ENCODE results near the gene PRICKLE1.

The PRICKLE1 gene

DNA sequence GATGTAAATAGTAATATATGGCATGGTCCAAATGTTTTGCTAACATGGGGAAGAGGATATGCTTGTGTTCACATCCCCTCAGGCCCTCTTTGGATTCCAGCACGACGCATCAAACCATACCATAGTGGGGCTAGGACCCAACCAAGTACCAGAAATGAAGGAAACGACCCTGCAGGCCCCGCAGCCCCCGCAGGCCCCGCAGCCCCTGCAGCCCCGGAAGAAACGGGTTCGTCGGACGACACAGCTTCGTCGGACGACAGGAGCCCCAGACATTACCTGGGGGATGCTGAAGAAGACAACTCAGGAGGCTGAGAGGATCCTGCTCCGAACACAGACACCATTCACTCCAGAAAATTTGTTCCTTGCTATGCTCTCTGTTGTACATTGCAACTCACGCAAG, 143.7 kb downstream of the PRICKLE1 start:
- no peak for DNase-seq

DNA sequence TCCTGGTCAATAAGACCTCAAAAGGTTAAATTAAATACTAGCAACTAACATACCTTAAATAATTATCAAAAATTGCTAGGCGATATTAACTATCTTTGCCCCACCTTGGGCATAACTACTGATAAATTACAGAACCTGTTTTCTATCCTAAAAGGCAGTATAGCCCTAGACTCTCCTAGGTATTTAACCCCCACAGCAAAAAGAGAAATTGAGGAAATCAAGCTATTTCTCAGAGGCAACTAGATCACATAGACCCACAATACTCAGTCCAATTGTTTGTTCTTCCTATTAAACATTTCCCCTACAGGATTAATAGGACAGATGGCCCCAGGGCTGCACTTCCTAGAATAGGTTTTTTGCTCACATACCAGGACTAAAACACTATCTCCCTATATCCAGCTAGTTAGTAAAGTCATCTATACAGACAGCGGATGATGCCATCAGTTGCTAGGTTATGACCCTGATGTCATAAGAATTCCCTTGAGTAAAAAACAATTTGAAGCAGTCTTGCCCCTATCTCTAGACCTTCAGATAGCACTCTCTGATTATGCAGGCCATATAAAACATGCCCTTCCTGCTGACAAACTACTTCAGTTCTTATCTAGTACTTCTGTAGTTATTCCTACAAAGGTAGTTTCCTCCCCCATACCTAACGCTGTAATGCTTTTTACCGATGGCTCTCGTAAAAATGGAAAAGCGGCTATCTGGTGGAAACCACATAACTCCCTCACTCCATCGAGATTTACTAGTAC, 145.2 kb downstream of the PRICKLE1 start:
- no peak for DNase-seq

DNA sequence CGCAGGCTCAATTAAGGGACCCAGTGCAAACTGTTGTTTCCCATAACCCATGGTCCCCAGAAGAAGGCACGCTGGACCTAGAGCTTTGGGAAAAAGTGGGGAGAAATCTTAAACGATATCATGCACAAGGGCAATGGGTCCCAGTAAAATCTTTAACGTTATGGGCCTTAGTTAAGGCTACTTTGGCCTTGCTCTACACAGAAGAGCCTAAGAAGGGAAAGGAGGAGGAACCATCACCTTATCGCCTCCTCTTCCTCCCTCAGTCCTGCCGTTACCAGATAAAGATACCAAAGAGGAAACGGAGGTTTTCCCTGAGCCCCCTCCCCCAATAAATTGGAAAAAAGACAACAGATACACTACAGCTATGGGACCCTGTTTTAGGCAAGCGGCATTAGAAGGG, 146.7 kb downstream of the PRICKLE1 start:
- DNase-seq: no peak

DNA sequence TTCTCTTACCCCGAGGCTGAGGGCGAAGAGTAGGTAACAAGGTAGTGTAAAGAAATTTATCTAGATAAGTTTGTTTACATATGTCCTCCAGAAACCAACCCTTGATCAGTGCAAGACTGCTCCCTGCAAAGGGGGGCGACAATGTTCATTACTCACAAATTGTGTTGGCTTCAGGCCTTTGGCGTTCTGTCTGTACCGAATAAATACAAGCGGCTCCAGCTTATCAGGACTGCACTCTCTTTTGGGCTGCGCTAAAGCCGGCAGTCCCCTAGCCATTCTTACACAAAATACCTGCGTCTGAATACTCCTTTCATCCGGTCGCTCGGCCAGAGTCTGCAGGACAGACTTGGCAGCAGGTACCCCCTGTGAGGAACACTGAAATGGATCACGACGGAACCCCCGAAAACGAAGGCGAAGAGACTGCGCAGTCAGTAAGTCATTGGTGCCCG, 147.2 kb downstream of the PRICKLE1 start:
- DNase-seq: no peak

DNA sequence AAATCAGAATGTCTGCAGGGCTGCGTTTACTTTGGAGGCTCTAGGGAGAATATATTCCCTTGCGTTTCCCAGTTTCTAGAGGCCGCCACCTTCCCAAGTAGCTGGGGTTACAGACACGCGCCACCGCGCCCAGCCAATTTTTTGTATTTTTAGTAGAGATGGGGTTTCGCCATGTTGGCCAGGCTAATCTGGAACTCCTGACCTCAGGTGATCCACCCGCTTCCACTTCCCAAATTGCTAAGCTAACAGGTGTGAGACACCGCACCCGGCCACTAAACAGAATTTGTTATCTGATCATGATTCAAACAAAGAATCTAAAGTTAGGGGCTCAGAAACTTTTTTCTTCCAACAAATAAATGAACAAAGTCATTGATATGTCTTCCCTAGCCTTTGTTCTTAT, 148.9 kb downstream of the PRICKLE1 start:
- no peak for DNase-seq

DNA sequence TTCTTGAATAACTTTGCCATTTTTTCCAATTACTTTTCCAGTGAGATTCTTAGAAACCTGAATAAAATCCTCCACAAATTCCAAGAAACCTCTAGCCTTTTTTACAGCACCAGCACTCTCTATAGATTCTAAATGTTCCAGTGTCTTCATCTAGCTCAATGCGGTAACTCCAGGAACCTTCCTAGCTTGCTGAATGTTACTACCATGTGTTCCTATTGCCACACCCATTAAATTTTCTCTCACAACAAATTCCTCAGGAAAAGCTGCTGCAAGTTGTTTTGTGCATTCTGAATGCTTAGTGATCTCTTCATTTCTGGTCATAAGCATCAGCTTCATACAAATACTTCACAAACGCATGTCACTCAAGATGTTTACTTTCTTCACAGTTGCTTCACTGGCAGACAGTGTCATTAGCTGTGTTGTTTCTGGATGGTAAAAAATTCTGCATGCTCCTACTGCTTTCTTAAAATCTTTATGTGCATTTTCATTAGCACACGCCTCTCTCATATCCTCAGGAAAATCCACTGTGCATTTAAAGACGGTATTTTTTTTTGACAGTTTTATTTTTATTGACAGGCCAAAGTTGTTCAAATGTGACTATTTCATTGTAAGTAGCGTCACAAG, 156.9 kb downstream of the PRICKLE1 start:
- DNase-seq: no peak

DNA sequence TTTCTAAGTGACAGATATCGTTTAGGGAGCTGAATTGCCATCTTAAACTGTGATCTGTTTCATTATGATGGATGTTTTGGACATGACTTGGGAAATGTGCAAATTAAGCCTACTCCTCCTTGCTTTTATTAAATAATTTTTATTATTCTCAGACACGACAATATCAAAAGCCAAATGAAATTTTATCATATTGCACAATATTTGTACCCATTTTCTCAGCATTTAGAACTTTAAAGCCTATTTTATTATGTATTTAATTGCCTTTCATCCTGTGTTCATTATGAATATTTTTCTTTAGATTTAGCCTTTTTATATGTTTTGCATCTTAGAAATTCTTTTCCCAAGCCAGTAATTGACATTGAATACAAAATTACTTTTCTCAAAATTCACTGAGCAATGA, 160.7 kb downstream of the PRICKLE1 start:
- DNase-seq: no peak

DNA sequence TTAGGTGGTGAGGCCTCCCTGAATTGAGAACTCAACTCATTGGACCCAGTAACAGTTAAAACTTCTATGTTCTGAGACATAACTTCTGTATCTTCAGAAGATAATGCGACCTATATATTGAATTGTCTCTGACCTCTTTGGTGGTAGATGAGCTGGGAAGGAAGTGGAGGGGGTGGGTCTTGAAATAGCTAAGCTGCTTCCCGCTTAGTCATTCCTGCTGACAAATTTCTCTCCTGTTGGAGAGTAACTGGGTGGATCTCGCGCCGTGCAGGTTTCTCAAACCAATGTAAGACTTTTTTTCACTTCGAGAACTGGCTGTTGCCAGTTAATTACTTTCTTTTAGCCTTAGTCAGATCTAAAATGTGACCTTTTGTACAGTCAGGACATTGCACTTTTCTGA, 162.8 kb downstream of the PRICKLE1 start:
- DNase-seq: no peak

DNA sequence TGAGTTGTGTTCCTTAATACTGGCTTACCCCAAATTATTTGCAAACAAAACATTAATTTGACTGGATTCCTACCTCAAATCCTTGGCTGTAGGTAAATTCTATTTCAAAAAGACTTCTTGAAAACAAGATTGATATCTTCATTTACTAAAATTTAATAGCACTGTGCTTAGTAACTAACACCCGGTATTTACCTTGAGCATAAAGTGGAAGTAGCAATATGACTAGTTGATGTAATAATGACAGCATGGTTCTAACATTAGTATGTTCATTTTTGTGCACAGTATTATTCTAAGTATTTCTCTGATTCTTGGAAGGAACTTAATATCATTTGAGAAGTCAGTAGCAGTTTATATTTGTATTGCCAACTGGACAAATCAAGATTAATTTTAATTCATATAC, 166.8 kb downstream of the PRICKLE1 start:
- DNase-seq: no peak

DNA sequence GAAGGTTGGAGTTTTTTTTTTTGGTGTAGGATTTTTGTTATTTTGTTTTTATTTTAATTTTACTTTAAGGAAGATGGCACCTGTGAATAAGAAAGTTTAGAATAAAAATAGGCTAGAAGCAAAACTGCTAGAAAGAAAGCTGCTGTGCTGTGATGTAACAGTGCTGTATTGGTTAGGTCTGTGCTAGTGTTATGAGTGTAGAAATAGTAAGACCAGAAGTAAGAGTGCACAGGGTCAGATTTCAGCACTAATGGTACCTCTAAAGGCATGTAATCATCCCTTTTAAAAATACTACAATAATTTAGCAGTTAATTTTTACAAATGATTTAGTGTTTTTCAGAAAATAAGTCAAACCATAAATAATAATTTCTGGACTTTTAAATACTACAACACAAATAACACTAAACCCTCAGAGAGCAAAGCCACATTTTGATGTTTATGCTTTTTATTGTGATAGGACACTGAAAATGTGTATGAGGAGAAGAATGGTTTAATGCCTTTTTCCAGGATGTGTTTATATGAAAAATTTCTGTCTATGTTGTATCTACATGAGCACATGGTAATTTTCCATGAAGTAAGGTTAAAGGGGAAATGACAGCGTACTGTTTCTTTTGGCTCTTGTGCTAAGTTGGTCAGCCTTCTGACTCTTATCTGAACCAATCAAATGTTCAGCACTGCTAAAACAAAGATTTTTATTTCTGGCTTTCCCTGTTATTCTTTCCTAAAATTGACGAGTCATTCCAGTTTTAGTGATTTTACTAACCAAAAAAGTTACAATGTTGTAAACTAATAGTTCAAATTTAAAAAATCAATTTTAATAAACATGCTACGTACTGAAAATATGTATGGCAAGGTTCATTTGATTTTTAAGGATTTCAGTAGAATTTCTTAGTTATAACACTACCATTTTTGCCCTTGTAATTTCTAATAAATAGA, 167.4 kb downstream of the PRICKLE1 start:
- DNase-seq: no peak

DNA sequence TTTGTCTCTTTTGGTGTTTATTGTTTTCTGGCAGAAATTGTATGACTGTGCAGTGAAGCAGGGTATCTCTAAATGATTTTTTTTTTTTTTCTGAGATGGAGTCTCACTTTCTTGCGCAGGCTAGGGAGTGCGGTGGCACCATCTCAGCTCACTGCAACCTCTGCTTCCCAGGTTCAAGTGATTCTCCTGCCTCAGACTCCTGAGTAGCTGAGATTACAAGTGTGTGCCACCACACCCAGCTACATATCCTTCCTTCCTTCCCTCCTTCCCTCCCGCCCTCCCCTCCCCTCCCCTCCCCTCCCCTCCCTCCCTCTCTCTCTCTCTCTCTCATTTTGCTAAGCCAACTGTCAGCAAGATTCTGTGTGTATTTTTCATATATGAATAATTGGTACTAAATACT, 169.2 kb downstream of the PRICKLE1 start:
- DNase-seq: no peak

DNA sequence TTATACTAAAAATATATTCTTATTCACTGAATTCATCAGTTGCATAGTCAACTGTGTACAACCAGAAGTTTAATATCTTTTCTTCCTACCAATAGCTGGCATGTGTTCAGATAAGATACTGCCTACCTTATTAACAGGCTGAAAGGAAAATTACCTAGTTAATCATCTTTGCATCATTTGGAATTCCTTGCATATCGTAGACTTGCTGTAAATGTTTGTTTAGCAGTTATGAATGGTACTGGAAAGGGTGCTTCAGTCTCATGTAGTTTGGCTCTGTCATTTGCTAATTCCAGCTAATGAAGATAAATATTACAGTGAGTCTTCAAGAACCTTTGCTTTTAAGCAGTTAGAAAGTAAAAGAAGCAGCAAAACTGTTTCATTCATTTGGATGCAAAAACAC, 179.2 kb downstream of the PRICKLE1 start:
- no peak for DNase-seq

DNA sequence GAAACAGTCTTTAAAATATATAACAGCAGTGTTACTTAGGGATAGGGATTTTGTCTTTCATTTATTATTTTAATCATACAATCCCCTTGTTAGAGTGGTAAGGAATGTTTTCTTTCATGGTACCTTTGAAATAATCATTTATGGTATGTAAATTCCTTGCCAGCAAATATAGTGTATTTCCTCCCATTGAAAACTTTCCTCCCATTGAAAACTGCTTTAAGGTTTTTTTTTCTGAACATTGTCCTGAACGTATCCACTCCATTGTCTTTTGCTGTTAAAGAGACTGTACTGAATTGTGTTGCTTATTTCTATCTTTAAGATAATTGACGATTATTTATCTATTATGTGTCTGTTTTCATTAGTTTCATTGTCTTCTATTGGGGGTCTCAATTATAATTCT, 180.1 kb downstream of the PRICKLE1 start:
- DNase-seq: no peak

DNA sequence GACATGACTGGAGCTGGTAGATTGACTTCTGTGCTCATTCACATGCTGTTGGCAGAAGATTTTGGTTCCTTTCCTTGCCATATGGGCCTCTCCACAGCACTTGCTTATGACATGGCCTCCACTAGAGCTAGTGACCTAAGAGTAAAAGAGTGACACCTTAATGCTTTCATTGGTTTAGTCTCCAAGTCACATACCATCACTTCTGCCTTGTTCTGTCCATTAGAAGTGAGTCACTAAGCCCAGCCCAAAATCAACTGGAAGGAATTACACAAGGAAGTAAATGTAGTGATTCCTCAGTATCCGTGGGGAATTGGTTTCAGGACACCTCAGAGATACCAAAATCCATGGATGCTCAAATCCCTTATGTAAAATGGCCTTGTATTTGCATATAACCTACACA, 182.2 kb downstream of the PRICKLE1 start:
- no peak for DNase-seq

Data from NCI-H524 treated with DMSO at 0.1 percent for 48 hours (cell line).